ENCODE results near the gene ASCC3. TPM values are rescaled to one million over a fixed set of nuclear protein-coding genes. Genes with fewer than 3 reads are reported as not detected.
A peak's percentile ranks its signal among the peaks of the same experiment; 100 is the strongest.
"Not testable (repeated sequence)": the region's sequence is repeated elsewhere in the genome, so short reads cannot be mapped to it uniquely, and the experiment has no call there.

ASCC3 gene
- total and polyA plus RNA-seq, 2 of the 4 experiments (the other 2 are of a cell fraction): 25.8 to 104 TPM

DNA sequence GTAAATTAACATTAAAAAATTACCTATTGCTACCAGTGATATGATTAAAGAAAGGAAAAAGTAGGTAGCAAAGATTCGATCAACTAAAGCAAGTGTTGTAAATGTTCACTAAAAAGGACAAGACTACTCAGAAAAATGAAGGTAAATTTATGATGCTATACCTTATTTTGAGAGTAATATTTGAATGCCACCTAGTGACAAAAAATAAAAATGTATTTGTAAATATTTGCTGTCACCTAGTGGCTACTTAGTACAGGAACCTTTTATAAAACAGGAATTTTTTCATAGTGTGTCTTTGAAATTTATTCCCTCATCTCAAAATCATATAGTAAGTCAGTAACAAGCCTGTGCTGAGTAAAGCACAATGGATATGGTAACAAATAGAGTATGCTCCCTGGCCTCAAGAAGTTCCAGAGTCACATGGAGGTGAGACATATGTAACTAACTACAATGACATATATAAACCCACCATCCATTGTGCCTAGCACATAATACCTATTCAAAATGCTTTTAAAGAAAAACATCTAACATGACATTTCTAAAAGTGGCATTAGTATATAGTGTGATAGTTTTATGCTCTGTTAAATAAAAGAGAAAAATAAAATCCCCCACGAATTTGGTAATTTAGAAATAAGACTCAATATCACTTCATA lies 223.3 kb downstream of the ASCC3 start:
- H3K18ac ChIP-seq (ENCODE audit: low read depth, low read length): no peak overlapping the region
- DNase-seq (peak; percentile 3), ATAC-seq (ENCODE audit: low read depth) (no peak)
- H3K4me2 ChIP-seq (ENCODE audit: low read depth, low read length): no peak overlapping the region
- no peak overlapping the region for H2AK5ac ChIP-seq (ENCODE audit: low read depth, low read length)
- H4K5ac ChIP-seq (ENCODE audit: low read depth, low read length): no peak overlapping the region
- no peak overlapping the region for H3K23ac ChIP-seq (ENCODE audit: low read depth, low read length)
- H4K20me1 ChIP-seq (ENCODE audit: insufficient read depth, low read length): no peaks in the 10 kb centered on the region
- ChIA-PET CTCF (interaction anchor here (0.7 to 0.8 kb wide), 2 partner anchors 25 to 551 kb away, joined by 3 to 4 read pairs; no protein-coding TSS in a partner anchor), POLR2A (ENCODE audit: unreplicated experiment) (interaction anchor here (0.6 kb wide), 1 partner anchor 327 kb away, joined by 10 read pairs; no protein-coding TSS in a partner anchor)
- intact Hi-C loops (cut with micrococcal nuclease) (no loop called here), in situ Hi-C loops (cut with MboI; ENCODE audit: low sequenced_read_pairs) (no loop called here), dilution Hi-C loops (cut with HindIII; ENCODE audit: low sequenced_read_pairs, unreplicated experiment) (no loop called here)
- no peak overlapping the region for H2BK20ac ChIP-seq (ENCODE audit: low read depth, low read length)
- peaks cover 0 to under 1% of the 10 kb centered on the region in 2 experiments; a peak in 1 of 4 replicates for H3K79me1 ChIP-seq (ENCODE audit: low read depth in 1 of 2, low read length in 2 of 2)
- H3K27ac ChIP-seq (ENCODE audit: insufficient read depth, low read length): no peak overlapping the region
- no peak overlapping the region for H4K91ac ChIP-seq (ENCODE audit: insufficient read depth, low read depth, low read length)
- no peak overlapping the region for H4K8ac ChIP-seq (ENCODE audit: low read depth in 2 of 2, low read length in 2 of 2)
- H3K4ac ChIP-seq (ENCODE audit: low read depth, low read length): no peak overlapping the region
- no peak overlapping the region for H3K4me3 ChIP-seq (ENCODE audit: insufficient read depth, low read depth, low read length)
- H2BK120ac ChIP-seq (ENCODE audit: low read depth, low read length): no peak overlapping the region
- H3K36me3 ChIP-seq (ENCODE audit: control insufficient read depth, insufficient read depth, low read length): 0 out of 2 replicates have a peak, but pooled peaks cover 2% of the 10 kb centered on the region
- no TSS peak for BruUV-seq (replicated peaks)
- H2BK5ac ChIP-seq (ENCODE audit: low read depth, low read length, poor library complexity, severe bottlenecking): no peak overlapping the region
- H2AK9ac ChIP-seq (replicated peaks; ENCODE audit: low read depth, low read length, poor library complexity): no peak overlapping the region
- H3K4me1 ChIP-seq (ENCODE audit: control insufficient read depth, insufficient read depth, low read length): no peaks in the 10 kb centered on the region
- no peaks in the 10 kb centered on the region for H3K9me3 ChIP-seq (ENCODE audit: control insufficient read depth, insufficient read depth, low read length)
- H3K27me3 ChIP-seq (ENCODE audit: control insufficient read depth, insufficient read depth, low read length): no peaks in the 10 kb centered on the region
- no peak overlapping the region for H3K56ac ChIP-seq (ENCODE audit: extremely low read depth, insufficient read depth, low read length)
- H3K9me1 ChIP-seq (ENCODE audit: insufficient read depth, low read length): no peaks in the 10 kb centered on the region
- no peak overlapping the region for H3K14ac ChIP-seq (replicated peaks; ENCODE audit: low read depth, low read length)
- no peak overlapping the region for H3K9ac ChIP-seq (ENCODE audit: low read depth, low read length)
- TF ChIP-seq, protein P1, sequence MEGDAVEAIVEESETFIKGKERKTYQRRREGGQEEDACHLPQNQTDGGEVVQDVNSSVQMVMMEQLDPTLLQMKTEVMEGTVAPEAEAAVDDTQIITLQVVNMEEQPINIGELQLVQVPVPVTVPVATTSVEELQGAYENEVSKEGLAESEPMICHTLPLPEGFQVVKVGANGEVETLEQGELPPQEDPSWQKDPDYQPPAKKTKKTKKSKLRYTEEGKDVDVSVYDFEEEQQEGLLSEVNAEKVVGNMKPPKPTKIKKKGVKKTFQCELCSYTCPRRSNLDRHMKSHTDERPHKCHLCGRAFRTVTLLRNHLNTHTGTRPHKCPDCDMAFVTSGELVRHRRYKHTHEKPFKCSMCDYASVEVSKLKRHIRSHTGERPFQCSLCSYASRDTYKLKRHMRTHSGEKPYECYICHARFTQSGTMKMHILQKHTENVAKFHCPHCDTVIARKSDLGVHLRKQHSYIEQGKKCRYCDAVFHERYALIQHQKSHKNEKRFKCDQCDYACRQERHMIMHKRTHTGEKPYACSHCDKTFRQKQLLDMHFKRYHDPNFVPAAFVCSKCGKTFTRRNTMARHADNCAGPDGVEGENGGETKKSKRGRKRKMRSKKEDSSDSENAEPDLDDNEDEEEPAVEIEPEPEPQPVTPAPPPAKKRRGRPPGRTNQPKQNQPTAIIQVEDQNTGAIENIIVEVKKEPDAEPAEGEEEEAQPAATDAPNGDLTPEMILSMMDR (conservative IDR thresholded peaks at IDR 0.05; ENCODE audit: low read depth, low read length): peak; percentile 59
- TF ChIP-seq RAD21 (IDR thresholded peaks at IDR 0.05; ENCODE audit: low read length) (peak; percentile 43; the same call in 1 of the 2 replicates), BHLHE40 (IDR thresholded peaks at IDR 0.05; ENCODE audit: low read depth, low read length) (no peak), SMC3 (IDR thresholded peaks at IDR 0.05; ENCODE audit: low read depth, low read length) (peak; percentile 39; the same call in 1 of the 2 replicates), POLR2A (IDR thresholded peaks at IDR 0.05; ENCODE audit: low read depth, low read length) (no peak)
- WGBS, 2 experiments (ENCODE audit: extremely low coverage in 2 of 2, insufficient read length in 1 of 2): no CpG with 5 or more reads among the region's 2 CpGs
- H2AFZ ChIP-seq (replicated peaks; ENCODE audit: low read length, poor library complexity): no peak overlapping the region
- no peak overlapping the region for H2BK15ac ChIP-seq (ENCODE audit: low read depth, low read length)

DNA sequence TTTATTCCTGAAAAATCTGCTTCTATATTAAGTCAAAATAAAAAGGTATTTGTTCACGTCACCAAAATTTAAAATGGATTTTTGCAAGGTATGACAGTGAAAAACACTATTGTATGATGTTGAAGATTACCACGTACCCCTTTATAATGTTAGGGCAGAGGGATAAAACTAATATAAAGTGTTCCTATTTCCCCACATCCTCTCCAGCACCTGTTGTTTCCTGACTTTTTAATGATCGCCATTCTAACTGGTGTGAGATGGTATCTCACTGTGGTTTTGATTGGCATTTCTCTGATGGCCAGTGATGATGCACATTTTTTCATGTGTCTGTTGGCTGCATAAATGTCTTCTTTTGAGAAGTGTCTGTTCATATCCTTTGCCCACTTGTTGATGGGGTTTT lies 240.0 kb downstream of the ASCC3 start:
- H3K18ac ChIP-seq (ENCODE audit: low read depth, low read length); H3K79me1 ChIP-seq (ENCODE audit: low read depth in 1 of 2, low read length in 2 of 2); H3K9ac ChIP-seq (ENCODE audit: low read depth, low read length); H2AFZ ChIP-seq (replicated peaks; ENCODE audit: low read length, poor library complexity); H2BK20ac ChIP-seq (ENCODE audit: low read depth, low read length); H2AK5ac ChIP-seq (ENCODE audit: low read depth, low read length); H3K9me1 ChIP-seq (ENCODE audit: insufficient read depth, low read length); DNase-seq; H4K8ac ChIP-seq (ENCODE audit: low read depth in 2 of 2, low read length in 2 of 2); in situ Hi-C loops (cut with MboI; ENCODE audit: low sequenced_read_pairs); H2AK9ac ChIP-seq (replicated peaks; ENCODE audit: low read depth, low read length, poor library complexity); POLR2A ChIA-PET (ENCODE audit: unreplicated experiment); BruUV-seq (replicated peaks); H2BK15ac ChIP-seq (ENCODE audit: low read depth, low read length); H3K56ac ChIP-seq (ENCODE audit: extremely low read depth, insufficient read depth, low read length); H3K23ac ChIP-seq (ENCODE audit: low read depth, low read length); H3K36me3 ChIP-seq (ENCODE audit: control insufficient read depth, insufficient read depth, low read length); H4K20me1 ChIP-seq (ENCODE audit: insufficient read depth, low read length); H2BK5ac ChIP-seq (ENCODE audit: low read depth, low read length, poor library complexity, severe bottlenecking); ATAC-seq (ENCODE audit: low read depth); intact Hi-C loops (cut with micrococcal nuclease); H3K14ac ChIP-seq (replicated peaks; ENCODE audit: low read depth, low read length); H2BK120ac ChIP-seq (ENCODE audit: low read depth, low read length); H3K4me2 ChIP-seq (ENCODE audit: low read depth, low read length); H3K4me3 ChIP-seq (ENCODE audit: insufficient read depth, low read depth, low read length); H3K27me3 ChIP-seq (ENCODE audit: control insufficient read depth, insufficient read depth, low read length); CTCF ChIA-PET; H3K27ac ChIP-seq (ENCODE audit: insufficient read depth, low read length); H4K5ac ChIP-seq (ENCODE audit: low read depth, low read length); H3K4ac ChIP-seq (ENCODE audit: low read depth, low read length); H4K91ac ChIP-seq (ENCODE audit: insufficient read depth, low read depth, low read length); H3K9me3 ChIP-seq (ENCODE audit: control insufficient read depth, insufficient read depth, low read length); H3K4me1 ChIP-seq (ENCODE audit: control insufficient read depth, insufficient read depth, low read length): not testable (repeated sequence)
- dilution Hi-C loops (cut with HindIII; ENCODE audit: low sequenced_read_pairs, unreplicated experiment): loop anchor here (25.0 kb wide), 1 partner anchor 529 kb away; no protein-coding TSS in a partner anchor
- no CpG with 5 or more reads among the region's 3 CpGs for WGBS, 2 experiments (ENCODE audit: extremely low coverage in 2 of 2, insufficient read length in 1 of 2)
